Activated CD4-positive, alpha-beta T cell treated with anti-CD3 and anti-CD28 coated beads, Interleukin-2, amount 10 ng/mL, durations not matched to agents 7 days and 5 days (primary cell): ENCODE results near the gene PTPN18. TPM values are rescaled to one million over a fixed set of nuclear protein-coding genes. Genes with fewer than 3 reads are reported as not detected.
A peak's percentile ranks its signal among the peaks of the same experiment; 100 is the strongest.

Experiments used
- CTCF ChIA-PET: fragments of 350-600 bp; sonication (Branson Sonifier 250); formaldehyde crosslinking; loops from one replicate; lab custom pipeline; 2021; ENCODE audit warnings: antibody characterized with exemption; lab: Charles Lee
- POLR2A ChIA-PET: fragments of 350-600 bp; sonication (Branson Sonifier 250); formaldehyde crosslinking; loops from one replicate; lab custom pipeline; 2021; ENCODE audit warnings: antibody characterized with exemption; lab: Charles Lee
- DNase-seq: peaks from one replicate; pipeline ENCODE4 v3.0.0-alpha.2; 2020
- H3K27ac Mint-ChIP-seq: one replicate; pipeline ENCODE4 v1.8.0; 2021; ENCODE audit warnings: mild to moderate bottlenecking, moderate library complexity, mixed read lengths
- H3K27me3 Mint-ChIP-seq: one replicate; pipeline ENCODE4 v1.8.0; 2021; ENCODE audit warnings: mixed read lengths
- H3K36me3 Mint-ChIP-seq: one replicate; pipeline ENCODE4 v1.8.0; 2021; ENCODE audit warnings: low read depth, mixed read lengths
- H3K4me1 Mint-ChIP-seq: one replicate; pipeline ENCODE4 v1.8.0; 2021; ENCODE audit warnings: mixed read lengths
- H3K4me3 Mint-ChIP-seq: one replicate; pipeline ENCODE4 v1.8.0; 2021; ENCODE audit warnings: mild to moderate bottlenecking, moderate library complexity, mixed read lengths
- H3K9me3 Mint-ChIP-seq: one replicate; pipeline ENCODE4 v1.8.0; 2021; ENCODE audit warnings: mixed read lengths
- total RNA-seq, 2 experiments: library from RNA; stranded (reverse); gene quantifications; one replicate each; pipeline ENCODE4 v1.2.3, GENCODE V29; 2021

The PTPN18 gene
- total RNA-seq, 2 experiments from 2014 or later = 88.2 to 89.2 TPM

DNA sequence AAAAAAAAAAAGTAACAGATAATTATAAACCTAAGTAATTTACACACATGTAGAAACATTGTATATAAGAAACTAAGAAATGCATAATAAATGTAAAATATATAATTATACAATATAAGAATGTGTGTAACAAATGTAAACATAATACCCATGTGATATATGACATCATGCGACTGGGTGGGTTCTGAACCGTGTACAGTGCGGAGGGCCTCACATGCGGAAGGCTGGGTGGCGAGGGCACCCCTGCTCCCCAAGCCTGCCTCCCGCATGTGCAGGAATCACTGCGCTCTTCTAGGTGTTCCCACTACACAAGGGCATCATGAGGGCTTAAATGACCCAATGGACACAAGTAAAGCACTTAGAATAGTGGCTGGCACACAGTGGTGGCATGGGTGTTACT is 2.0 kb downstream of the PTPN18 start:
- CTCF ChIA-PET = no interaction called here
- Mint-ChIP-seq H3K4me1 (peaks cover 14% of the 10 kb centered on the region), H3K27me3 (peaks cover 8% of the 10 kb centered on the region), H3K36me3 (no peaks in the 10 kb centered on the region), H3K27ac (no peak overlapping the region), H3K4me3 (no peak overlapping the region), H3K9me3 (no peaks in the 10 kb centered on the region)
- POLR2A ChIA-PET = no interaction called here
- DNase-seq = no peak

DNA sequence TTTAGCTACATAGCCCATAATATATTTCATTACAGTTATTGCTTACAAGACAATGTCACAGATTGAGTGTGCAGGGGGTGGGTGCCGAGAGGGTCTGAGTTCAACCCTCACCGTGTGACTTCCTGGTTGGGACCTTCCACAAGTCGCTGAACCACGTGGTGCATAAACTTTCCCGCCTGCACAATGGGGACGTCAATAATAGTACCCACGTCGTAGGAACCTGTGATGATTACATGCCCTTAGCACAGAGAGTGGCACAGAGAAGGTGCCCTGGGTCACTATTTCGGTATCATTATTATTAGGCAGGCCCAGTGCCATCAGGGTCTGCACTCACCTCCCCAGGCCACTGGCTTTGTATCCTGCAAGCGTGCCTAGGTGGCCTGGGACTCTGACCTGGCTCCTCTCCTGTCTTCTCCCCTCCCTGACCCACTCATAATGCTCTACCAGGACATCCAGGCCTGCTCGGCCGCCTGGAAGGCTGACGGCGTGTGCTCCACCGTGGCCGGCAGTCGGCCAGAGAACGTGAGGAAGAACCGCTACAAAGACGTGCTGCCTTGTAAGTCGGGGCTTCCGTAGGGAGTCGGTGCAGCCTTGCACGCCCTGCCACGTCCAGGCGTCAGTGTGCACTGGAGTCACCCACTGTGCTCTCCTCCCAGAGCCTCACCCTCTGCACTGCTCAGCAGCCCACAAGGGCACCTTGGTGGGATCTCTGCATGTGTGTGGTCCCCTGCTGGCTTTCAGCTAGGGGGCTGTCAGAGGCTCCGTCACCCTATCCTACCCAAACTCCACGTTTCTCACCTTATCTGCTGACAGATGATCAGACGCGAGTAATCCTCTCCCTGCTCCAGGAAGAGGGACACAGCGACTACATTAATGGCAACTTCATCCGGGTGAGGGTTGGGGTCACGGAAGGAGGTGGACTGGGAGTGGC is 2.8 kb downstream of the PTPN18 start:
- POLR2A ChIA-PET = no interaction called here
- CTCF ChIA-PET = interaction anchor here (0.6 to 1.3 kb wide), 2 partner anchors 11 to 15 kb away, joined by 3 to 4 read pairs; no protein-coding TSS in a partner anchor
- H3K27ac Mint-ChIP-seq = no peak overlapping the region
- peaks cover 14% of the 10 kb centered on the region for H3K4me1 Mint-ChIP-seq
- no peak overlapping the region for H3K4me3 Mint-ChIP-seq
- no peaks in the 10 kb centered on the region for H3K36me3 Mint-ChIP-seq
- no peak for DNase-seq
- no peaks in the 10 kb centered on the region for H3K9me3 Mint-ChIP-seq
- H3K27me3 Mint-ChIP-seq = peaks cover 8% of the 10 kb centered on the region

DNA sequence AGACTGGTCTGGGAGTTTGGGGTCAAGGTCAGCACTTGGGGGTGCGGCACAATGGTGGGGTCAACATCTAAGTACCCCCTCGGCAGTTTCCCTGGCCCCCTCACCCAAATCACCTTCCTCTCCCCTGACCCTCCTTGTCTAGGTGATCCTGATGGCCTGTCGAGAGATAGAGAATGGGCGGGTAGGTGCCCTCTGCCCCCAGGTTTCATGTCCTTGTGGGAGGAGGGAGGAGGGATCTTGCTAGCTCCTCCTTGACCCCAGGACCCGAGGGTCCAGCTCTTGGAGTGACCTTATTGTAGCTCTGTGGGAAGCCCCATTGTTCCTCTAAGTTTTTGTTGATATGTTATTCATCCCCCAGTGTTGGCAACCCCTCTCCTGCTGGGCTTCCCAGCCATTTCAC is 3.6 kb downstream of the PTPN18 start:
- Mint-ChIP-seq H3K36me3 (no peaks in the 10 kb centered on the region), H3K27me3 (peaks cover 8% of the 10 kb centered on the region), H3K27ac (no peak overlapping the region), H3K9me3 (no peaks in the 10 kb centered on the region), H3K4me1 (peaks cover 11% of the 10 kb centered on the region), H3K4me3 (no peak overlapping the region)
- ChIA-PET POLR2A (no interaction called here), CTCF (interaction anchor here (1.3 kb wide), 1 partner anchor 10 kb away, joined by 3 read pairs; no protein-coding TSS in a partner anchor)
- no peak for DNase-seq

DNA sequence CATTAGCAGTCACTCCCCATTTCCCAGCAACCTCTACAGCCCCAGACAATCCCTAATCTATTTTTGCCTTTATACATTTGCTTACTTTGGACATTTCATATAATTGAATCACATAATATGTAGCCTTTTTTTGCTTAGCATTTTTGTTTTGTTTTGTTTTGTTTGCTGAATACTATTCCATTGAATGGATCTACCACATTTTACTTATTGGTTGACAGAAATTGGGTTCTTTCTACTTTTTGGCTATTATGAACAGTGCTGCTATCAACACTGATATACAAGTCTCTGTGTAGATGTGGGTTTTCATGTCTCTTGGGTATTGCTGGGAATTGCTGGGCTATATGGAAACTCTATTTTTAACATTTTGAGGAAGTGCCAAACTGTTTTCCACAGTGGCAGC is 7.6 kb downstream of the PTPN18 start:
- H3K36me3 Mint-ChIP-seq = peaks cover 3% of the 10 kb centered on the region
- DNase-seq = no peak
- H3K4me3 Mint-ChIP-seq = no peak overlapping the region
- peaks cover 5% of the 10 kb centered on the region for H3K27me3 Mint-ChIP-seq
- H3K4me1 Mint-ChIP-seq = no peaks in the 10 kb centered on the region
- H3K27ac Mint-ChIP-seq = no peak overlapping the region
- CTCF ChIA-PET = interaction anchor here (0.9 kb wide), 1 partner anchor 22 kb away, joined by 3 read pairs; no protein-coding TSS in a partner anchor
- POLR2A ChIA-PET = no interaction called here
- H3K9me3 Mint-ChIP-seq = no peaks in the 10 kb centered on the region

DNA sequence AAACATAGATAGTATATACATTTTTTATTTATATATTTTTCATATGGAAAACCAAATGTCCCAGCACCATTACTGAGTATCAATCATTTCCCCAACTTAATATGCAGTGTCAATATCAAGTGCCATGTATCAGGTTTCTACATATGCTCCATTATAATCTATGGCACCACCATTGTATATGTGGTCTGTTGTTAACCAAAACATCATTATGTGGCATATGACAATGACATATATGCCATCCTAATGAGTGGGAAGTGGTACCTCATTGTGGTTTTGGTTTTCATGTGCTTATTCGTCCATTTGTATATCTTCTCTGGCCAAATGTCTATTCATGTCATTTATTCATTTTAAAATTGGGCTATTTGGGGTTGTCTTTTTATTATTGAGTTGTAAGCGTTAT is 9.2 kb downstream of the PTPN18 start:
- DNase-seq = no peak
- Mint-ChIP-seq H3K4me1 (peaks cover 6% of the 10 kb centered on the region), H3K36me3 (peaks cover 3% of the 10 kb centered on the region), H3K4me3 (no peak overlapping the region), H3K27me3 (peaks cover under 1% of the 10 kb centered on the region), H3K9me3 (no peaks in the 10 kb centered on the region), H3K27ac (no peak overlapping the region)
- ChIA-PET POLR2A (no interaction called here), CTCF (no interaction called here)

DNA sequence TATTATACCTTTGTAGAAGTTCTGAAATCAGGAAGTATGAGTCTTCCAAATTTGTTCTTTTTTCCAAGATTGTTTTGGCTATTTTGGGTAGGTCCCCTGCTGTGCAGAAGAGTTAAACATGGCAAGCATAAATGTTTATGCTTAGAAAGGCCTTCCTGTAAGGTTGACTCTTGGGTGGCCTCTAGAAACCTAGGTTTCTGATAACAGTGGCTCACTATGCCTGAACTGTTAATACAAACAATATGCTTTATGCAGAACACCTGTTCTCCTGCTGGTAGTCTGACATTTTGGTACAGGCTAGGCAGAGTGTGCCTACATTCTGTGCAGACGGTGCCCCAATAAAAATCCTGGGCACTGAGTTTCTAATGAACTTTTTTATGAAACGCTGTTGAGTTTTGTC is 10.1 kb downstream of the PTPN18 start:
- ChIA-PET POLR2A (no interaction called here), CTCF (no interaction called here)
- Mint-ChIP-seq H3K27ac (no peak overlapping the region), H3K36me3 (peaks cover 5% of the 10 kb centered on the region), H3K27me3 (no peaks in the 10 kb centered on the region), H3K9me3 (no peaks in the 10 kb centered on the region), H3K4me3 (no peak overlapping the region), H3K4me1 (peaks cover 15% of the 10 kb centered on the region)
- DNase-seq = no peak

DNA sequence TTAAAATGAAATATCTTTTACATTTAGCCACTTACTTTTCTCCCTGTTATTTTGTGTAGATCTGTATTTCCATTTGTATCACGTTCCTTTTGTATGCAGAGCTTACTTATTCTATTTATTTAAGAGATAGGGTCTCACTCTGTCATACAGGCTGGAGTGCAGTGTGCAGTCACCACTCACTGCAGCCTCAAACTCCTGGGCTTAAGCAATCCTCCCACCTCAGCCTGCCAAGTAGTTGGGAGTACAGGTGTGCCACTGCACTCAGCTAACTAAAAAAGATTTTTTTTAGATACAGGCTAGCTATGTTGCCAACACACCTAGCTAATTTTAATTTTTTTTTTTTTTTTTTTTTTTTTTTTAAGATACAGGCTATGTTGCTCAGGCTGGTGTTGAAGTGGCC is 10.9 kb downstream of the PTPN18 start:
- Mint-ChIP-seq H3K4me1 (peaks cover 20% of the 10 kb centered on the region), H3K27ac (no peak overlapping the region), H3K27me3 (no peaks in the 10 kb centered on the region), H3K4me3 (no peak overlapping the region), H3K9me3 (no peaks in the 10 kb centered on the region), H3K36me3 (peaks cover 8% of the 10 kb centered on the region)
- no peak for DNase-seq
- ChIA-PET CTCF (interaction anchor here (1.0 kb wide), 1 partner anchor 24 kb away, joined by 4 read pairs; the partner anchor contains the start of gene IMP4), POLR2A (no interaction called here)

DNA sequence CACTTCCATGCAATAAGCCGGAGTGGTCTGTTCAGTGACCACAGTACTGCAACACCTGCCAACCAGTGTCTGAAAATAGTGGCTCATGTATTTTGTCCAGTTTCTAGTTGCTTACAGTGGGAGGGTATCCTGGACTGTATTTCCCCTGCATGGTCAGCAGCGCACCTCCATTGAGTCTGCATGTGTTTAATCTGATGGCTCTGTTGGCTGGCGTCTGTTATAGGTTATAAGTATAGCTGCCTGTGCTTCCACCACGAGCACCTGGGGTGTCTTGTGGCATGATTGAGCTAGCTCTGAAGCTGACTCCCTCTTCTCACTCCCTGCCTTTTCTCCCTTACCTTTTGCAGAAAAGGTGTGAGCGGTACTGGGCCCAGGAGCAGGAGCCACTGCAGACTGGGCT is 12.9 kb downstream of the PTPN18 start:
- POLR2A ChIA-PET = no interaction called here
- H3K4me3 Mint-ChIP-seq = no peak overlapping the region
- no peaks in the 10 kb centered on the region for H3K9me3 Mint-ChIP-seq
- peaks cover 32% of the 10 kb centered on the region for H3K4me1 Mint-ChIP-seq
- no peak for DNase-seq
- H3K27me3 Mint-ChIP-seq = no peaks in the 10 kb centered on the region
- CTCF ChIA-PET = interaction anchor here (1.1 to 1.5 kb wide), 3 partner anchors 9 to 23 kb away, joined by 3 to 4 read pairs (median 3); no protein-coding TSS in a partner anchor
- H3K27ac Mint-ChIP-seq = no peak overlapping the region
- peaks cover 19% of the 10 kb centered on the region for H3K36me3 Mint-ChIP-seq

DNA sequence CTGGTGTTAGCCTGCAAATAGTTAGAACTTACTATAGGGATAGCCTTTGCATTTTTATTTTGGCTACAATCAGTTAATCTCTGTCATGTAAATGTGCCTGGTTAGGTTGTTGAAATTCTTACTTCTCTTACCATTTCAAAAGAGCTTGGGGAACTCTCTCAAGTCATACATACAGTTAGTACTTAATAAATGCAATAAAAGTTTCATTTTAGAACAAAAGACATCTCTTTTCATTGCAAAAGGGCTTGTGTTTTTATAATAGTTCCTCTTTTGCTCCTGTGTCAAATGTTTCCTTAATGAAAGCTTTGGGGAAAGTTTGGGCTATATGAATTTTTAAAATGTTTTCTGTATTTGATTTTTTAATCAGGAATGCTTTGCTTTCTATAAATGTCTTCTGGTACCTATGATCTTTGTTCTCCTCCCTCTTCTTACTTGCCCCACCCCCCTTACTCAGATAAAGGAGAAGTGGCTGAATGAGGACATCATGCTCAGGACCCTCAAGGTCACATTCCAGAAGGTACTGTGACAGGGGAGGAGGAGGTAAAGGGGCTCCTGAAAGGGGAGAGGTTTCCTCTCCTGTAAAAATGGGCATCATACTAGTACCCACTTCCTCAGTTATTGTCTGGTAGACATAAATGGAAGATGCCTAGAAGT is 13.6 kb downstream of the PTPN18 start:
- POLR2A ChIA-PET = no interaction called here
- no peak for DNase-seq
- Mint-ChIP-seq H3K36me3 (peaks cover 26% of the 10 kb centered on the region), H3K27me3 (no peaks in the 10 kb centered on the region), H3K9me3 (no peaks in the 10 kb centered on the region), H3K4me3 (no peak overlapping the region), H3K4me1 (peaks cover 39% of the 10 kb centered on the region), H3K27ac (no peak overlapping the region)
- CTCF ChIA-PET = interaction anchor here (1.1 to 1.5 kb wide), 3 partner anchors 10 to 23 kb away, joined by 3 to 4 read pairs (median 3); no protein-coding TSS in a partner anchor

DNA sequence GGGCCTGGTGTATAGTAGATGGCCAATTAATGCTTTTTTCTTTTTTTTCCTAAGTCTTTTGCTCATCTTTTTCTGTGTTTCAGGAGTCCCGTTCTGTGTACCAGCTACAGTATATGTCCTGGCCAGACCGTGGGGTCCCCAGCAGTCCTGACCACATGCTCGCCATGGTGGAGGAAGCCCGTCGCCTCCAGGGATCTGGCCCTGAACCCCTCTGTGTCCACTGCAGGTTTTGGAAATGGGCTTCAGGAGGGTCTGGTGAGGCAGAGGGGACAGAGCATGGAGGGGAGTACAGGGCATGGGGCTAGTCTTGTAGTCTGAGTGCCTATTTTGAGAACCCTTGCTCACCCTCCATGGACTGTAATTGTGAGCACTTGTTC is 14.1 kb downstream of the PTPN18 start:
- ChIA-PET POLR2A (no interaction called here), CTCF (interaction anchor here (0.7 to 1.5 kb wide), 2 partner anchors 10 to 27 kb away, joined by 3 read pairs; partner anchors contain the start of gene IMP4)
- no peaks in the 10 kb centered on the region for H3K9me3 Mint-ChIP-seq
- peaks cover 31% of the 10 kb centered on the region for H3K36me3 Mint-ChIP-seq
- H3K27me3 Mint-ChIP-seq = no peaks in the 10 kb centered on the region
- DNase-seq = no peak
- H3K4me3 Mint-ChIP-seq = peak overlapping the region; percentile 45
- H3K27ac Mint-ChIP-seq = peak overlapping the region; percentile 95
- peaks cover 44% of the 10 kb centered on the region for H3K4me1 Mint-ChIP-seq

DNA sequence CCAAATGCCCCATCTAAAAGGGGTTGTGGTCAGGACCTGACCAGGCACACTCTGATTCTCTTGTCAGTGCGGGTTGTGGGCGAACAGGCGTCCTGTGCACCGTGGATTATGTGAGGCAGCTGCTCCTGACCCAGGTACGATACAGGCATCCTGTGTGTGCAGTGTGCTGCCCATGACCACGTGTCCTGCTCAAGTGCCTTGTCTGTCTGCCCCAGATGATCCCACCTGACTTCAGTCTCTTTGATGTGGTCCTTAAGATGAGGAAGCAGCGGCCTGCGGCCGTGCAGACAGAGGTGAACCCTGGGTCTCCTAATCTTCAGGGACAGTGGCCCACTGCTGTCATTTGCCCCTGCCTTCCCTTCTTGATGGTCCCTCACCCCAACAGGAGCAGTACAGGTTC is 14.6 kb downstream of the PTPN18 start:
- Mint-ChIP-seq H3K27ac (peak overlapping the region; percentile 95), H3K4me1 (peaks cover 49% of the 10 kb centered on the region), H3K9me3 (no peaks in the 10 kb centered on the region), H3K36me3 (peaks cover 36% of the 10 kb centered on the region), H3K4me3 (peak overlapping the region; percentile 86), H3K27me3 (no peaks in the 10 kb centered on the region)
- ChIA-PET POLR2A (no interaction called here), CTCF (interaction anchor here (0.7 to 1.1 kb wide), 2 partner anchors 10 to 28 kb away, joined by 3 read pairs; partner anchors contain the start of gene IMP4)
- DNase-seq = peak; percentile 65

DNA sequence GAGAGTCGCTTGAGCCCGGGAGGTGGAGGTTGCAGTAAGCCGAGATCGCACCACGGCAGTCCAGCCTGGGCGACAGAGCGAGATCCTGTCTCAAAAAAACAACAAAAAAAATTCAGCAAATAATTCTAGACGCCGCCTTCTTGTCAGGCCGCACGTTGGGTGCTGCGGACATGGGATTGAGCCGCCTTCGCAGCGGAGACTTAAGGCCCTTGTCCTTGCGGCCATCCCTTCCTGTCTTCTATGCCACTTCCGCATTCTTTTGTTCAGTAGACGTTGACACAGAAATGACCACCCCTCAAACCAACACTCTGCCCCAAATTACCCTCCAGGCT is 15.8 kb downstream of the PTPN18 start:
- H3K27ac Mint-ChIP-seq = peak overlapping the region; percentile 95
- H3K4me3 Mint-ChIP-seq = peak overlapping the region; percentile 86
- no peaks in the 10 kb centered on the region for H3K9me3 Mint-ChIP-seq
- ChIA-PET CTCF (interaction anchor here (0.9 to 1.1 kb wide), 3 partner anchors 11 to 190 kb away, joined by 3 read pairs; partner anchors contain the start of genes IMP4 and SMPD4), POLR2A (no interaction called here)
- DNase-seq = no peak
- no peaks in the 10 kb centered on the region for H3K27me3 Mint-ChIP-seq
- H3K36me3 Mint-ChIP-seq = peaks cover 48% of the 10 kb centered on the region
- H3K4me1 Mint-ChIP-seq = peaks cover 61% of the 10 kb centered on the region
